MG63 (cell line): ENCODE measurements around the gene SMAD2. TPM values are rescaled to one million over a fixed set of nuclear protein-coding genes. Genes with fewer than 3 reads are reported as not detected.
"Not testable (repeated sequence)": the region's sequence is repeated elsewhere in the genome, so short reads cannot be mapped to it uniquely, and the experiment has no call there.

Experiments
- DNase-seq: peaks from one replicate; pipeline ENCODE4 v3.0.0-alpha.2; 2020
- H3K27me3 ChIP-seq: fragments of 250-450 bp; sonication (Bioruptor Pico); 2 replicates; pipeline ENCODE4 v1.5.1; 2020; ENCODE audit warnings: mild to moderate bottlenecking, moderate library complexity
- H3K36me3 ChIP-seq: fragments of 250-450 bp; sonication (Bioruptor Pico); 2 replicates; pipeline ENCODE4 v1.5.1; 2020; ENCODE audit warnings: mild to moderate bottlenecking, moderate library complexity
- H3K4me3 ChIP-seq: fragments of 250-450 bp; sonication (Bioruptor Pico); 2 replicates; pipeline ENCODE4 v1.5.1; 2020; ENCODE audit warnings: mild to moderate bottlenecking, moderate library complexity
- H3K9me3 ChIP-seq: fragments of 250-450 bp; sonication (Bioruptor Pico); 2 replicates; pipeline ENCODE4 v1.5.1; 2020; ENCODE audit warnings: mild to moderate bottlenecking, moderate library complexity
- total RNA-seq: library from RNA; depleted of rRNA; stranded (reverse); fragments of >200 nt; shearing (Covaris generic); gene quantifications from 2 replicates; pipeline ENCODE4 v1.2.3, GENCODE V29; 2014; ENCODE audit warnings: low replicate concordance

Gene SMAD2
- total RNA-seq, 1 experiment from 2014 or later: 76.9 TPM

GRCh38 chr18:47767699-47768098 is 162.8 kb downstream of the SMAD2 start:
- Histone ChIP-seq H3K36me3 (no peaks in the 10 kb centered on the region), H3K27me3 (no peaks in the 10 kb centered on the region), H3K4me3 (no peak overlapping the region), H3K9me3 (no peaks in the 10 kb centered on the region)
- DNase-seq: no peak

GRCh38 chr18:47767198-47767597 is 163.3 kb downstream of the SMAD2 start:
- not testable (repeated sequence) for H3K9me3 ChIP-seq, DNase-seq, H3K27me3 ChIP-seq, H3K36me3 ChIP-seq, H3K4me3 ChIP-seq
